Mesenteric fat pad (tissue), 1 donor: ENCODE results near the gene YWHAG. TPM values are rescaled to one million over a fixed set of nuclear protein-coding genes. Genes with fewer than 3 reads are reported as not detected.
A peak's percentile ranks its signal among the peaks of the same experiment; 100 is the strongest.
"Not testable (repeated sequence)": the region's sequence is repeated elsewhere in the genome, so short reads cannot be mapped to it uniquely, and the experiment has no call there.

ENCODE experiments used
- DNase-seq: peaks from one replicate; pipeline ENCODE4 v3.0.0-alpha.2; 2020; ENCODE audit warnings: low spot score
- total RNA-seq: library from RNA; stranded (reverse); fragmentation: NEBNext Ultra II Directional; extraction: Animal tissue kit (Norgen Biotek cat#: 25700); gene quantifications from one replicate; pipeline ENCODE4 v1.2.1, GENCODE V29; 2021
- donor health status: DM: yes; HTN: yes; CAD: no.

YWHAG gene
- total RNA-seq, 1 donor from 2014 or later, result 297 TPM

GRCh38 chr7:76380623-76380966 lies 21.8 kb upstream of the YWHAG start:
- no peak for DNase-seq

GRCh38 chr7:76377186-76377918 lies 18.6 kb upstream of the YWHAG start:
- no peak for DNase-seq

GRCh38 chr7:76375251-76375650 lies 16.5 kb upstream of the YWHAG start:
- DNase-seq, result no peak

GRCh38 chr7:76372984-76373833 lies 14.4 kb upstream of the YWHAG start:
- DNase-seq, result no peak

GRCh38 chr7:76371396-76371795 lies 12.6 kb upstream of the YWHAG start:
- DNase-seq, result no peak

- no peak for DNase-seq
Observed at GRCh38 chr7:76369018-76369417, 10.2 kb upstream of the YWHAG start.

GRCh38 chr7:76368190-76368589 lies 9.4 kb upstream of the YWHAG start:
- DNase-seq, result no peak

GRCh38 chr7:76364198-76364584 lies 5.4 kb upstream of the YWHAG start:
- no peak for DNase-seq

- not testable (repeated sequence) for DNase-seq
Observed at GRCh38 chr7:76363754-76364153, 5.0 kb upstream of the YWHAG start.

GRCh38 chr7:76359978-76360638 lies 1.3 kb upstream of the YWHAG start:
- peak; percentile 62 for DNase-seq

- DNase-seq, result peak; percentile 96
Observed at GRCh38 chr7:76359111-76359977, 553 bp upstream of the YWHAG start.

GRCh38 chr7:76358011-76358480 lies 745 bp downstream of the YWHAG start:
- DNase-seq, result no peak

GRCh38 chr7:76357475-76358010 lies 1.2 kb downstream of the YWHAG start:
- no peak for DNase-seq

- no peak for DNase-seq
Observed at GRCh38 chr7:76356823-76357222, 2.0 kb downstream of the YWHAG start.

- DNase-seq, result no peak
Observed at GRCh38 chr7:76356115-76356514, 2.7 kb downstream of the YWHAG start.

- DNase-seq, result no peak
Observed at GRCh38 chr7:76354981-76355730, 3.6 kb downstream of the YWHAG start.

- DNase-seq, result peak; percentile 30
Observed at GRCh38 chr7:76354516-76354915, 4.3 kb downstream of the YWHAG start.

GRCh38 chr7:76353744-76354143 lies 5.0 kb downstream of the YWHAG start:
- peak; percentile 64 for DNase-seq

- DNase-seq, result peak; percentile 26
Observed at GRCh38 chr7:76352193-76352592, 6.6 kb downstream of the YWHAG start.

- DNase-seq, result peak; percentile 67
Observed at GRCh38 chr7:76351372-76351771, 7.4 kb downstream of the YWHAG start.
